ENCODE results near the gene UBE4A. TPM values are rescaled to one million over a fixed set of nuclear protein-coding genes. Genes with fewer than 3 reads are reported as not detected.

UBE4A gene
- total RNA-seq, 5 donors from 2014 or later (not counting 1 experiment from before 2014, with no cell fraction given): 40.7 to 44.9 (median 41.8) TPM

DNA sequence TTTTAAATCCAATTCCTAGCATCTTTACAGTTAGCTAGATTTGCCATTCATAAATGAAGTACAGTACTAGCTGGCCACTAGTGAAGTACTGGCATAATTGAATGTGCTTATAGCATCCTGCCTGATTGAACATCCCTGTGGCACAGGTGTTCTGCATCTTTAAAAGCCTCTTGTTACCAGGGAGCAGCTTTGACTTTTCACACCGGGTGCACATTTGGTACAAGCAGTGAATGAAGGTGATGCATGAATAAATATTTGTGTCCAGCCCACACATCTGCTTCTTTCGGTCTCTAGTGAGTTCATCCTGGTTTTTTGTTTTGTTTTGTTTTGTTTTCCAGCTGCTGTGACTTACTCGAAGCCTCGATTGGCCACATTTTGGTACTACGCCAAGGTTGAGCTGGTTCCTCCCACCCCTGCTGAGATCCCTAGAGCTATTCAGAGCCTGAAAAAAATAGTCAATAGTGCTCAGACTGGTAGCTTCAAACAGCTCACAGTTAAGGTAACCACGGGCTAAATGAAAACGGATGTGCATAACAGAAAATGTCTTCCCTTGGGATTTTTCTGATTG, 47.3 kb downstream of the UBE4A start:
- Histone ChIP-seq H3K9me3 (no peaks in the 10 kb centered on the region), H3K4me1 (ENCODE audit: control insufficient read depth in 1 of 2, extremely low read depth in 1 of 2, insufficient read depth in 2 of 2, low read length in 2 of 2) (peaks cover 16 to 21% of the 10 kb centered on the region in 2 experiments), H3K27ac (ENCODE audit: low read length) (no peak overlapping the region), H3K4me3 (ENCODE audit: control insufficient read depth in 1 of 2, extremely low read depth in 1 of 2, low read length in 1 of 2) (no peak overlapping the region), H3K36me3 (ENCODE audit: control insufficient read depth in 2 of 2, extremely low read depth in 1 of 2, insufficient read depth in 1 of 2, low read length in 1 of 2) (peaks cover 13 to 52% of the 10 kb centered on the region in 2 donors), H3K27me3 (replicated peaks in 1 of 2; ENCODE audit: control insufficient read depth in 2 of 2, extremely low read depth in 1 of 2, insufficient read depth in 2 of 2, low read length in 1 of 2) (no peaks in the 10 kb centered on the region)
- CTCF ChIA-PET: no interaction called here
- ATAC-seq (replicated peaks in 1 of 4): no peak
- POLR2A ChIA-PET: interaction anchor here (0.5 to 0.6 kb wide), 2 partner anchors 58 to 362 kb away, joined by 3 to 5 read pairs; no protein-coding TSS in a partner anchor
- WGBS (ENCODE audit: insufficient coverage): 94% methylated on average over 7 of the region's 7 CpGs
- no peak for DNase-seq
- no peak overlapping the region for H3K4me3 Mint-ChIP-seq
- H3K27me3 Mint-ChIP-seq: no peaks in the 10 kb centered on the region
- no peaks in the 10 kb centered on the region for H3K9me3 Mint-ChIP-seq
- peak overlapping the region; percentile 28 to 57 for H3K27ac Mint-ChIP-seq
- peaks cover 47 to 64% (median 59%) of the 10 kb centered on the region in 3 donors for H3K4me1 Mint-ChIP-seq
- H3K36me3 Mint-ChIP-seq: peaks cover 32% of the 10 kb centered on the region

DNA sequence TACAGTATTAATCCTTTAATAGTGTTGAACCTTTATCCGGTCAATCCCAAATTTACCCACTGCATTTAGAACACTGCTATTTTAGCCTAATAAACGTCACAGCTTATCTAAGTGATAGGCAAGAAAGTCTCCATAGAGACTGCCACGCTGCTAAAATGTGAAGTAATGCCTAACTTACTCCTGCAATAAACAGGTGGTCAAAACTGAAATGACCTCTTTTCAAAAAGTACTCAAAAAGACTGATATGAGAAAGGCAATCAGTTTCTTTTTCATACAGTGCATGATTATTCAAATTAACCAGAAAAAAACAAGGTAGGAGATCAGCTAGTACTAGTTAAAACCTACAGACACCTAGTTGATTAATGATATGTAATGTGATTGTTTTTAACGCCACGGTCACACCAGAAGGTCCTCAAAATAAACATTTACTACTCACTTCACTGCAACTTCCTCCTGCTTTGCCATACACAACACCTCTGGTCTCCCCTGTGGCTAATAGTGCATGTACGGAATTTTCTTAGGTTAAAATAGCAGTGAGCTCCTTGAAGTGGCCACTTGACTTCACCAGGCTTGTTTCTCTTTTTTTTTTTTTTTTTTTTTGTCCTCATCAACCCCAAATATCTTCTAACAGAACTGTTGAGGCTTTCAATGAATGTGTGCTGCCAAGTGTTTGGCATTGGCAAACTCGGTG, 50.8 kb downstream of the UBE4A start:
- CTCF ChIA-PET: interaction anchor here (0.6 to 1.5 kb wide), 2 partner anchors 78 to 273 kb away, joined by 4 to 6 read pairs; no protein-coding TSS in a partner anchor
- Mint-ChIP-seq H3K4me3 (no peak overlapping the region), H3K9me3 (no peaks in the 10 kb centered on the region), H3K27me3 (no peaks in the 10 kb centered on the region), H3K4me1 (peaks cover 22 to 34% (median 30%) of the 10 kb centered on the region in 3 donors), H3K36me3 (peaks cover 32% of the 10 kb centered on the region), H3K27ac (peak overlapping the region in 1 of 2 donors; percentile 44)
- POLR2A ChIA-PET: interaction anchor here (0.6 to 1.2 kb wide), 5 partner anchors 21 to 658 kb away, joined by 4 to 11 read pairs (median 6); partner anchors contain the start of gene VPS11 (in 1 of the 2)
- Histone ChIP-seq H3K27me3 (replicated peaks in 1 of 2; ENCODE audit: control insufficient read depth in 2 of 2, extremely low read depth in 1 of 2, insufficient read depth in 2 of 2, low read length in 1 of 2) (no peaks in the 10 kb centered on the region), H3K4me3 (ENCODE audit: control insufficient read depth in 1 of 2, extremely low read depth in 1 of 2, low read length in 1 of 2) (no peak overlapping the region), H3K27ac (ENCODE audit: low read length) (no peak overlapping the region), H3K4me1 (ENCODE audit: control insufficient read depth in 1 of 2, extremely low read depth in 1 of 2, insufficient read depth in 2 of 2, low read length in 2 of 2) (peaks cover 0 to 3% of the 10 kb centered on the region in 2 experiments), H3K9me3 (no peaks in the 10 kb centered on the region), H3K36me3 (ENCODE audit: control insufficient read depth in 2 of 2, extremely low read depth in 1 of 2, insufficient read depth in 1 of 2, low read length in 1 of 2) (peaks cover 15 to 44% of the 10 kb centered on the region in 2 donors)
- no peak for DNase-seq
- no CpG with 5 or more reads among the region's 7 CpGs for WGBS (ENCODE audit: insufficient coverage)
- no peak for ATAC-seq (replicated peaks in 1 of 4)

DNA sequence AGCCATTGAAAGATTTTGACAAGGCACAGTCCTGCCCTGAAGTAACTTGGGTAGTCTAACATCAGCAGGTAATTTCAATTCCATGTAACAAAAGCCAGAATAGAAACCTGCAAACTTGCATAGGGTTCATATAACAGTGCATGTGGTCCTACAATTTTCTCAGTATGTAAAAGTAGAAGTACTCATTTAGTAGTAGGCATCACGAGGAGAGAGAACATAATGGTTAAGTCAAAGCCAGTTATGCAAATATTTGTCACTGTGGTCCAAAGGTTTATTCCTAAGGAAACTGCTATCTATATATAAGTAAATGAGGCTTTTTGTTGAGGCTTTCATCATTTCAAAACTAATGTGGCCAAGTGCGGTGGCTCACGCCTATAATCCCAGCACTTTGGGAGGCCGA, 52.1 kb downstream of the UBE4A start:
- Mint-ChIP-seq H3K9me3 (no peaks in the 10 kb centered on the region), H3K4me1 (peaks cover 10 to 24% (median 20%) of the 10 kb centered on the region in 3 donors), H3K27me3 (no peaks in the 10 kb centered on the region), H3K4me3 (no peak overlapping the region), H3K36me3 (peaks cover 28% of the 10 kb centered on the region), H3K27ac (no peak overlapping the region)
- DNase-seq: no peak
- ATAC-seq (replicated peaks in 1 of 4): no peak
- no peak overlapping the region for H3K27ac ChIP-seq (ENCODE audit: low read length)
- H3K27me3 ChIP-seq (replicated peaks in 1 of 2; ENCODE audit: control insufficient read depth in 2 of 2, extremely low read depth in 1 of 2, insufficient read depth in 2 of 2, low read length in 1 of 2): no peaks in the 10 kb centered on the region
- CTCF ChIA-PET: interaction anchor here in 1 of 2 donors (0.7 kb wide), 1 partner anchor 1574 kb away, joined by 3 read pairs; no protein-coding TSS in a partner anchor
- no CpG with 5 or more reads among the region's 4 CpGs for WGBS (ENCODE audit: insufficient coverage)
- peaks cover 0 to 3% of the 10 kb centered on the region in 2 experiments for H3K4me1 ChIP-seq (ENCODE audit: control insufficient read depth in 1 of 2, extremely low read depth in 1 of 2, insufficient read depth in 2 of 2, low read length in 2 of 2)
- no peaks in the 10 kb centered on the region for H3K9me3 ChIP-seq
- H3K36me3 ChIP-seq (ENCODE audit: control insufficient read depth in 2 of 2, extremely low read depth in 1 of 2, insufficient read depth in 1 of 2, low read length in 1 of 2): peaks cover 7 to 33% of the 10 kb centered on the region in 2 donors
- no peak overlapping the region for H3K4me3 ChIP-seq (ENCODE audit: control insufficient read depth in 1 of 2, extremely low read depth in 1 of 2, low read length in 1 of 2)
- POLR2A ChIA-PET: interaction anchor here in 1 of 2 donors (0.6 kb wide), 1 partner anchor 33 kb away, joined by 3 read pairs; no protein-coding TSS in a partner anchor

DNA sequence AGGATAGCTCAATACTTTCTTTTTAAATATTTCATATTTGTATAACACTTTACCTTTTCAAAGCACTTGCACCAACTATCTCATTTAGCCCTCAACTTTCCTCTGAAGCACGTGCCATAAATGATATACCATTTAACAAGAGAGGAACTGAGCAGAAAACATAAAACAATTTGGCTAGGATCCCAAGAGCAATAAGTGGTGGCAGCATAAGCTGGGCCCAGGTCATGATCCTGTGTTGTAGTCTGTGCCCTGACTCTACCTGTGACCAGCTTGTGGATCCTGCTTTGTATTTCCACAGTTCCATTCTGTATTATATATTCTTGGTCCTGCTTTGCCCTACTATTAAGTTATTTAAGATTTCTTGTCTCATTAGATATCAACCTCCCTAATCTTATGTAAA, 53.5 kb downstream of the UBE4A start:
- no CpG with 5 or more reads among the region's 1 CpG for WGBS (ENCODE audit: insufficient coverage)
- Histone ChIP-seq H3K9me3 (no peaks in the 10 kb centered on the region), H3K27ac (ENCODE audit: low read length) (no peak overlapping the region), H3K4me3 (ENCODE audit: control insufficient read depth in 1 of 2, extremely low read depth in 1 of 2, low read length in 1 of 2) (no peak overlapping the region), H3K36me3 (ENCODE audit: control insufficient read depth in 2 of 2, extremely low read depth in 1 of 2, insufficient read depth in 1 of 2, low read length in 1 of 2) (peaks cover 2 to 20% of the 10 kb centered on the region in 2 donors), H3K27me3 (replicated peaks in 1 of 2; ENCODE audit: control insufficient read depth in 2 of 2, extremely low read depth in 1 of 2, insufficient read depth in 2 of 2, low read length in 1 of 2) (no peaks in the 10 kb centered on the region), H3K4me1 (ENCODE audit: control insufficient read depth in 1 of 2, extremely low read depth in 1 of 2, insufficient read depth in 2 of 2, low read length in 2 of 2) (peaks cover 0 to 3% of the 10 kb centered on the region in 2 experiments)
- no peak overlapping the region for H3K4me3 Mint-ChIP-seq
- ChIA-PET POLR2A (no interaction called here), CTCF (interaction anchor here in 1 of 2 donors (0.6 to 0.9 kb wide), 2 partner anchors 10 to 62 kb away, joined by 3 to 4 read pairs; no protein-coding TSS in a partner anchor)
- H3K4me1 Mint-ChIP-seq: peaks cover 7 to 19% (median 15%) of the 10 kb centered on the region in 3 donors
- no peaks in the 10 kb centered on the region for H3K9me3 Mint-ChIP-seq
- no peaks in the 10 kb centered on the region for H3K27me3 Mint-ChIP-seq
- H3K27ac Mint-ChIP-seq: peak overlapping the region in 1 of 2 donors; percentile 12
- ATAC-seq (replicated peaks in 1 of 4) (no peak), DNase-seq (no peak)
- peaks cover 20% of the 10 kb centered on the region for H3K36me3 Mint-ChIP-seq

DNA sequence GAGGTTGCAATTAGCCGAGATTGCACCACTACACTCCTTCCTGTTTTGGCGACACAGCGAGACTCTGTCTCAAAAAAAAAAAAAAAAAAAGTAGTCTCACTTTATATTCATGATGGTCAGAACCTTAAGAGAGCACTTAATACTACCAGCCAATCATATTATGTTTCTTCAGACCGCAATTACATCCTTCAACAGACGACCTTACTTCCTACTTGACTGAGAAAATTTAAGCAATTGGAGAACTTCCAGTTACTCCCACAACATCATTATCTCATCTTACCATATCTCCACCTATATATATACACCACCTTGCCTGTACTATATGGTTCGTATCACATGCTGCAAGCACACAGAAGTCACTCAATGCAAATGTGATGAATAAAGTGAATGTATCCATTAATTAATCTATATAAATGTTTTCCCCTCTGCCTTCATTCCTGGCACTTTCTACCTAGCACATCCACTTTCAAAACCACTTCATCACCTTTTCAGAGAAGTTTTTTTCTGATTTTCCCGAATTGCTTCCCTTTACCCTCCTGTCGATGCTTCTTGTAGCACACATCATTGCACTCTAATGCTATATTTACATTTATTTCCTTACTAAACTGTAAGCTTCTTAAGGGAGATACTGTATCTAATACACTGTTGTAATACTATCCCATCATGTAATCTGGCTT, 55.8 kb downstream of the UBE4A start:
- no peak overlapping the region for H3K27ac ChIP-seq (ENCODE audit: low read length)
- H3K27me3 ChIP-seq (replicated peaks in 1 of 2; ENCODE audit: control insufficient read depth in 2 of 2, extremely low read depth in 1 of 2, insufficient read depth in 2 of 2, low read length in 1 of 2): no peaks in the 10 kb centered on the region
- Mint-ChIP-seq H3K9me3 (no peaks in the 10 kb centered on the region), H3K27ac (no peak overlapping the region), H3K27me3 (no peaks in the 10 kb centered on the region), H3K36me3 (peaks cover 12% of the 10 kb centered on the region), H3K4me1 (peaks cover 0 to 6% (median 0%) of the 10 kb centered on the region in 3 donors), H3K4me3 (no peak overlapping the region)
- H3K9me3 ChIP-seq: no peaks in the 10 kb centered on the region
- H3K36me3 ChIP-seq (ENCODE audit: control insufficient read depth in 2 of 2, extremely low read depth in 1 of 2, insufficient read depth in 1 of 2, low read length in 1 of 2): peaks cover 2 to 4% of the 10 kb centered on the region in 2 donors
- ChIA-PET CTCF (interaction anchor here in 1 of 2 donors (0.7 kb wide), 1 partner anchor 971 kb away, joined by 3 read pairs; no protein-coding TSS in a partner anchor), POLR2A (interaction anchor here in 1 of 2 donors (0.5 kb wide), 1 partner anchor 10 kb away, joined by 3 read pairs; no protein-coding TSS in a partner anchor)
- no peak overlapping the region for H3K4me3 ChIP-seq (ENCODE audit: control insufficient read depth in 1 of 2, extremely low read depth in 1 of 2, low read length in 1 of 2)
- H3K4me1 ChIP-seq (ENCODE audit: control insufficient read depth in 1 of 2, extremely low read depth in 1 of 2, insufficient read depth in 2 of 2, low read length in 2 of 2): no peaks in the 10 kb centered on the region
- no peak for DNase-seq
- no peak for ATAC-seq (replicated peaks in 1 of 4)
- 38% methylated on average over 4 of the region's 8 CpGs for WGBS (ENCODE audit: insufficient coverage)

DNA sequence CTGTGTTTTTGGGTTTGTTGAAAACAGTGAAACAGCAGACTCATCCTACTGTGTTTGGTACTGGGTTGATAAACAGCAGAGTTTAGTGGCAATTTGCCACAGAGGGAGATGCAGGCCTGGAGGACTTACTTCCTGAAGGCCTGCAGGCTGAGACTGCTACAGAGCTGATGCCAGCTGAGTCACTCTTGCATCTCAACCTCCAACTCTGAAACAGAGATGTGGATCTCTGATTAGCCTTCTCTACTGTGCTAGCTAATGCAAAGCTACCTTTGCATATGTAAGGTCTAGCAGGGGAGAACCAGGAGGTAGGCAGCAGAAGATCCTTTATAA, 56.3 kb downstream of the UBE4A start:
- DNase-seq (peak in 2 of 35 experiments; percentile 17 to 22), ATAC-seq (replicated peaks in 1 of 4) (peak; percentile 42 to 83 (median 67))
- peaks cover 8% of the 10 kb centered on the region for H3K36me3 Mint-ChIP-seq
- Histone ChIP-seq H3K9me3 (no peaks in the 10 kb centered on the region), H3K27ac (ENCODE audit: low read length) (no peak overlapping the region), H3K27me3 (replicated peaks in 1 of 2; ENCODE audit: control insufficient read depth in 2 of 2, extremely low read depth in 1 of 2, insufficient read depth in 2 of 2, low read length in 1 of 2) (no peaks in the 10 kb centered on the region), H3K4me1 (ENCODE audit: control insufficient read depth in 1 of 2, extremely low read depth in 1 of 2, insufficient read depth in 2 of 2, low read length in 2 of 2) (no peaks in the 10 kb centered on the region), H3K36me3 (ENCODE audit: control insufficient read depth in 2 of 2, extremely low read depth in 1 of 2, insufficient read depth in 1 of 2, low read length in 1 of 2) (peaks cover 2% of the 10 kb centered on the region in 2 donors), H3K4me3 (ENCODE audit: control insufficient read depth in 1 of 2, extremely low read depth in 1 of 2, low read length in 1 of 2) (no peak overlapping the region)
- CTCF ChIA-PET: no interaction called here
- no peak overlapping the region for H3K4me3 Mint-ChIP-seq
- POLR2A ChIA-PET: no interaction called here
- H3K27me3 Mint-ChIP-seq: no peaks in the 10 kb centered on the region
- no peaks in the 10 kb centered on the region for H3K9me3 Mint-ChIP-seq
- H3K4me1 Mint-ChIP-seq: peaks cover 0 to 2% (median 0%) of the 10 kb centered on the region in 3 donors
- no peak overlapping the region for H3K27ac Mint-ChIP-seq
